ENCODE results near the gene FBXW8. TPM values are rescaled to one million over a fixed set of nuclear protein-coding genes. Genes with fewer than 3 reads are reported as not detected.

FBXW8 gene
- total and polyA plus RNA-seq, 2 donors (not counting 3 experiments of a cell fraction or from before 2014, with no cell fraction given) = 15.4 TPM

- H3K4me1 ChIP-seq (ENCODE audit: control insufficient read depth, extremely low read depth, insufficient read depth, low read length) = no peaks in the 10 kb centered on the region
- FAIRE-seq (no peak), DNase-seq (ENCODE audit: low read depth, low spot score) (peak; percentile 13)
- H3K9me3 ChIP-seq (replicated peaks; ENCODE audit: control insufficient read depth, insufficient read depth, low read length) = no peaks in the 10 kb centered on the region
- H3K79me2 ChIP-seq (ENCODE audit: control insufficient read depth, insufficient read depth, low read length) = no peaks in the 10 kb centered on the region
- TF ChIP-seq MAX (IDR thresholded peaks at IDR 0.05; ENCODE audit: insufficient read depth, insufficient read length) (no peak), MYC (IDR thresholded peaks at IDR 0.05; ENCODE audit: low read depth, low read length) (no peak), EZH2 (IDR thresholded peaks at IDR 0.05; ENCODE audit: borderline replicate concordance, low read depth, low read length, severe bottlenecking) (peak; percentile 21), CTCF (IDR thresholded peaks at IDR 0.05; ENCODE audit: extremely low read depth in 1 of 2, insufficient read depth in 1 of 2, low read depth in 1 of 2, low read length in 2 of 2) (no peak), POLR2AphosphoS5 (IDR thresholded peaks at IDR 0.05; ENCODE audit: insufficient read depth, low read depth, low read length) (no peak), JUN (IDR thresholded peaks at IDR 0.05; ENCODE audit: borderline replicate concordance, insufficient read depth, insufficient read length, low read depth) (no peak), GATA2 (IDR thresholded peaks at IDR 0.05; ENCODE audit: insufficient read depth, insufficient read length, low read depth, low read length) (no peak)
- ChIA-PET POLR2A (no interaction called here), CTCF (interaction anchor here (0.8 to 3.9 kb wide), 4 partner anchors 9 to 177 kb away, joined by 3 to 61 read pairs (median 6); no protein-coding TSS in a partner anchor)
- H3K27me3 ChIP-seq (ENCODE audit: control insufficient read depth in 2 of 2, insufficient read depth in 2 of 2, low read length in 2 of 2) = peaks cover 57 to 72% of the 10 kb centered on the region in 2 experiments
- H3K4me2 ChIP-seq (ENCODE audit: insufficient read depth, low read length) = peak overlapping the region; percentile 30
- dilution Hi-C loops (cut with MboI; ENCODE audit: extremely low pct_ligation_motif_present, low sequenced_read_pairs) = no loop called here
- H4K20me1 ChIP-seq (replicated peaks; ENCODE audit: control insufficient read depth, extremely low read depth, insufficient read depth, low read length) = no peaks in the 10 kb centered on the region
- H3K9ac ChIP-seq (replicated peaks; ENCODE audit: extremely low read depth, insufficient read depth, low read length) = no peak overlapping the region
- no peaks in the 10 kb centered on the region for H3K9me1 ChIP-seq (replicated peaks; ENCODE audit: control insufficient read depth, extremely low read depth, insufficient read depth, low read length)
- intact Hi-C loops (cut with micrococcal nuclease) = loop anchor here (5.0 kb wide), 1 partner anchor 109 kb away; no protein-coding TSS in a partner anchor
- H3K4me3 ChIP-seq (replicated peaks in 1 of 3; ENCODE audit: insufficient read depth in 1 of 3, low read depth in 1 of 3, low read length in 3 of 3) = no peak overlapping the region
- no TSS peak for BruUV-seq (replicated peaks)
- H2AFZ ChIP-seq (ENCODE audit: low read depth, low read length) = no peak overlapping the region
- H3K36me3 ChIP-seq (ENCODE audit: control insufficient read depth in 2 of 2, extremely low read depth in 1 of 2, insufficient read depth in 2 of 2, low read length in 2 of 2) = no peaks in the 10 kb centered on the region
- no peak overlapping the region for H3K27ac ChIP-seq (ENCODE audit: insufficient read depth, low read depth, low read length)
Observed at GRCh38 chr12:116880817-116881324, 29.9 kb upstream of the FBXW8 start.

Data from endothelial cell of umbilical vein (primary cell).